Nephron (organoid): Measurements from ENCODE around the gene PFKP.
"Not testable (repeated sequence)": the region's sequence is repeated elsewhere in the genome, so short reads cannot be mapped to it uniquely, and the experiment has no call there.

Experiments used
- H3K27ac Mint-ChIP-seq, 3 experiments: 2 replicates each; pipeline ENCODE4 v1.8.0; 2020; ENCODE audit warnings: mixed read lengths in 3 of 3, mild to moderate bottlenecking in 2 of 3, moderate library complexity in 1 of 3
- H3K27me3 Mint-ChIP-seq: 2 replicates; pipeline ENCODE4 v1.8.0; 2021; ENCODE audit warnings: low read depth, mild to moderate bottlenecking, moderate library complexity, mixed read lengths
- H3K36me3 Mint-ChIP-seq: 2 replicates; pipeline ENCODE4 v1.8.0; 2020; ENCODE audit warnings: low read depth, mixed read lengths
- H3K4me1 Mint-ChIP-seq: 2 replicates; pipeline ENCODE4 v1.8.0; 2020; ENCODE audit warnings: mixed read lengths
- H3K4me3 Mint-ChIP-seq, 3 experiments: 2 replicates each; pipeline ENCODE4 v1.8.0; 2020; ENCODE audit warnings: mild to moderate bottlenecking in 3 of 3, mixed read lengths in 3 of 3, moderate library complexity in 2 of 3
- H3K9me3 Mint-ChIP-seq: 2 replicates; pipeline ENCODE4 v1.8.0; 2020; ENCODE audit warnings: mixed read lengths
- TF ChIP-seq, protein P1 (sequence below), 3 experiments: fragments of 200-600 bp; sonication (generic); IDR thresholded peaks; one replicate each; pipeline ENCODE4 v1.5.0; 2021; ENCODE audit warnings: antibody characterized with exemption in 3 of 3; ENCODE audit not compliant: unreplicated experiment in 3 of 3

The PFKP gene

GRCh38 chr10:3056280-3057037, 10.9 kb upstream of the PFKP start:
- H3K4me1 Mint-ChIP-seq: peaks cover 24% of the 10 kb centered on the region
- H3K36me3 Mint-ChIP-seq: no peaks in the 10 kb centered on the region
- TF ChIP-seq, protein P1, sequence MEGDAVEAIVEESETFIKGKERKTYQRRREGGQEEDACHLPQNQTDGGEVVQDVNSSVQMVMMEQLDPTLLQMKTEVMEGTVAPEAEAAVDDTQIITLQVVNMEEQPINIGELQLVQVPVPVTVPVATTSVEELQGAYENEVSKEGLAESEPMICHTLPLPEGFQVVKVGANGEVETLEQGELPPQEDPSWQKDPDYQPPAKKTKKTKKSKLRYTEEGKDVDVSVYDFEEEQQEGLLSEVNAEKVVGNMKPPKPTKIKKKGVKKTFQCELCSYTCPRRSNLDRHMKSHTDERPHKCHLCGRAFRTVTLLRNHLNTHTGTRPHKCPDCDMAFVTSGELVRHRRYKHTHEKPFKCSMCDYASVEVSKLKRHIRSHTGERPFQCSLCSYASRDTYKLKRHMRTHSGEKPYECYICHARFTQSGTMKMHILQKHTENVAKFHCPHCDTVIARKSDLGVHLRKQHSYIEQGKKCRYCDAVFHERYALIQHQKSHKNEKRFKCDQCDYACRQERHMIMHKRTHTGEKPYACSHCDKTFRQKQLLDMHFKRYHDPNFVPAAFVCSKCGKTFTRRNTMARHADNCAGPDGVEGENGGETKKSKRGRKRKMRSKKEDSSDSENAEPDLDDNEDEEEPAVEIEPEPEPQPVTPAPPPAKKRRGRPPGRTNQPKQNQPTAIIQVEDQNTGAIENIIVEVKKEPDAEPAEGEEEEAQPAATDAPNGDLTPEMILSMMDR (IDR thresholded peaks at IDR 0.05; ENCODE audit: unreplicated experiment in 3 of 3): no peak
- H3K27me3 Mint-ChIP-seq: no peaks in the 10 kb centered on the region
- H3K9me3 Mint-ChIP-seq: no peaks in the 10 kb centered on the region
- H3K4me3 Mint-ChIP-seq: peak overlapping the region in 1 of 3 experiments; percentile 24
- peak overlapping the region; percentile 3 to 46 (median 16) for H3K27ac Mint-ChIP-seq

GRCh38 chr10:3057946-3058345, 9.4 kb upstream of the PFKP start:
- TF ChIP-seq, protein P1 (IDR thresholded peaks at IDR 0.05; ENCODE audit: unreplicated experiment in 3 of 3): no peak

GRCh38 chr10:3059974-3060373, 7.4 kb upstream of the PFKP start:
- no peaks in the 10 kb centered on the region for H3K9me3 Mint-ChIP-seq
- peaks cover 15% of the 10 kb centered on the region for H3K4me1 Mint-ChIP-seq
- H3K36me3 Mint-ChIP-seq: no peaks in the 10 kb centered on the region
- peaks cover 11% of the 10 kb centered on the region for H3K27me3 Mint-ChIP-seq
- H3K27ac Mint-ChIP-seq: no peak overlapping the region
- no peak overlapping the region for H3K4me3 Mint-ChIP-seq
- TF ChIP-seq, protein P1 (IDR thresholded peaks at IDR 0.05; ENCODE audit: unreplicated experiment in 3 of 3): no peak

More at GRCh38 chr10:3057946-3058345, 9.4 kb upstream of the PFKP start:
- Mint-ChIP-seq H3K27ac (no peak overlapping the region), H3K4me1 (peaks cover 24% of the 10 kb centered on the region), H3K9me3 (no peaks in the 10 kb centered on the region), H3K4me3 (no peak overlapping the region), H3K36me3 (no peaks in the 10 kb centered on the region), H3K27me3 (no peaks in the 10 kb centered on the region)

GRCh38 chr10:3060481-3060889, 6.9 kb upstream of the PFKP start:
- TF ChIP-seq, protein P1 (IDR thresholded peaks at IDR 0.05; ENCODE audit: unreplicated experiment in 3 of 3): no peak
- Mint-ChIP-seq H3K4me3 (no peak overlapping the region), H3K27me3 (peaks cover 15% of the 10 kb centered on the region), H3K4me1 (peaks cover 10% of the 10 kb centered on the region), H3K27ac (no peak overlapping the region), H3K9me3 (no peaks in the 10 kb centered on the region), H3K36me3 (no peaks in the 10 kb centered on the region)

- not testable (repeated sequence) for H3K27ac Mint-ChIP-seq, H3K4me1 Mint-ChIP-seq, H3K36me3 Mint-ChIP-seq, H3K4me3 Mint-ChIP-seq, H3K9me3 Mint-ChIP-seq
- H3K27me3 Mint-ChIP-seq: peaks cover 25% of the 10 kb centered on the region
Observed at GRCh38 chr10:3061323-3061898, 5.9 kb upstream of the PFKP start.

GRCh38 chr10:3062502-3063186, 4.7 kb upstream of the PFKP start:
- TF ChIP-seq, protein P1 (IDR thresholded peaks at IDR 0.05; ENCODE audit: unreplicated experiment in 3 of 3): no peak
- no peaks in the 10 kb centered on the region for H3K36me3 Mint-ChIP-seq
- no peaks in the 10 kb centered on the region for H3K9me3 Mint-ChIP-seq
- H3K27ac Mint-ChIP-seq: no peak overlapping the region
- H3K4me1 Mint-ChIP-seq: peaks cover 4% of the 10 kb centered on the region
- H3K4me3 Mint-ChIP-seq: no peak overlapping the region
- peaks cover 26% of the 10 kb centered on the region for H3K27me3 Mint-ChIP-seq
